HEK293 (cell line): Measurements from ENCODE around the gene CRISP1.

ENCODE experiments used
- BCL11A ChIP-seq: fragments of 450-650 bp; formaldehyde crosslinking; IDR thresholded peaks from 2 replicates; pipeline ENCODE4 v1.5.1; 2016; ENCODE audit warnings: low read depth, missing biosample characterization, missing genetic modification characterization
- MEIS1 ChIP-seq: sonication (generic); formaldehyde crosslinking; IDR thresholded peaks from 2 replicates; pipeline ENCODE4 v1.8.1; 2022; ENCODE audit warnings: missing genetic modification reagents, mild to moderate bottlenecking, borderline replicate concordance
- REST ChIP-seq: fragments of 450-650 bp; formaldehyde crosslinking; IDR thresholded peaks from 2 replicates; pipeline ENCODE4 v1.5.1; 2016; ENCODE audit warnings: missing biosample characterization, missing genetic modification characterization
- TRIM28 ChIP-seq: IDR thresholded peaks from 2 replicates; pipeline ENCODE4 v1.6.1; 2011; ENCODE audit warnings: low read length, control low read depth, borderline replicate concordance
- ZBTB20 ChIP-seq: fragments of 450-650 bp; formaldehyde crosslinking; IDR thresholded peaks from 2 replicates; pipeline ENCODE4 v1.5.1; 2016; ENCODE audit warnings: missing biosample characterization, missing genetic modification characterization
- ZNF138 ChIP-seq: fragments of 450-650 bp; formaldehyde crosslinking; IDR thresholded peaks from 2 replicates; pipeline ENCODE4 v1.5.1; 2016; ENCODE audit warnings: missing biosample characterization, missing genetic modification characterization, borderline replicate concordance
- ZNF16 ChIP-seq: fragments of 450-650 bp; formaldehyde crosslinking; IDR thresholded peaks from 2 replicates; pipeline ENCODE4 v1.5.1; 2016; ENCODE audit warnings: low read depth, missing biosample characterization, missing genetic modification characterization
- ZNF18 ChIP-seq: fragments of 450-650 bp; formaldehyde crosslinking; IDR thresholded peaks from 2 replicates; pipeline ENCODE4 v1.5.1; 2016; ENCODE audit warnings: missing biosample characterization, missing genetic modification characterization
- ZNF23 ChIP-seq: fragments of 450-650 bp; formaldehyde crosslinking; IDR thresholded peaks from 2 replicates; pipeline ENCODE4 v1.5.1; 2016; ENCODE audit warnings: missing biosample characterization, missing genetic modification characterization, borderline replicate concordance
- ZNF596 ChIP-seq: fragments of 450-650 bp; IDR thresholded peaks from 2 replicates; pipeline ENCODE4 v1.5.0; 2018; ENCODE audit warnings: missing biosample characterization, mild to moderate bottlenecking, missing genetic modification characterization, moderate library complexity
- ZSCAN23 ChIP-seq: fragments of 450-650 bp; formaldehyde crosslinking; IDR thresholded peaks from 2 replicates; pipeline ENCODE4 v1.5.1; 2016; ENCODE audit warnings: missing biosample characterization, missing genetic modification characterization
- TF ChIP-seq, protein P1 (sequence below): fragments of 450-650 bp; formaldehyde crosslinking; IDR thresholded peaks from 2 replicates; pipeline ENCODE4 v1.5.1; 2016; ENCODE audit warnings: missing biosample characterization, missing genetic modification characterization
- TF ChIP-seq, protein P2 (sequence below): fragments of 450-650 bp; IDR thresholded peaks from 2 replicates; pipeline ENCODE4 v1.5.1; 2018; ENCODE audit warnings: missing biosample characterization, missing genetic modification characterization

- TF ChIP-seq, protein P1, sequence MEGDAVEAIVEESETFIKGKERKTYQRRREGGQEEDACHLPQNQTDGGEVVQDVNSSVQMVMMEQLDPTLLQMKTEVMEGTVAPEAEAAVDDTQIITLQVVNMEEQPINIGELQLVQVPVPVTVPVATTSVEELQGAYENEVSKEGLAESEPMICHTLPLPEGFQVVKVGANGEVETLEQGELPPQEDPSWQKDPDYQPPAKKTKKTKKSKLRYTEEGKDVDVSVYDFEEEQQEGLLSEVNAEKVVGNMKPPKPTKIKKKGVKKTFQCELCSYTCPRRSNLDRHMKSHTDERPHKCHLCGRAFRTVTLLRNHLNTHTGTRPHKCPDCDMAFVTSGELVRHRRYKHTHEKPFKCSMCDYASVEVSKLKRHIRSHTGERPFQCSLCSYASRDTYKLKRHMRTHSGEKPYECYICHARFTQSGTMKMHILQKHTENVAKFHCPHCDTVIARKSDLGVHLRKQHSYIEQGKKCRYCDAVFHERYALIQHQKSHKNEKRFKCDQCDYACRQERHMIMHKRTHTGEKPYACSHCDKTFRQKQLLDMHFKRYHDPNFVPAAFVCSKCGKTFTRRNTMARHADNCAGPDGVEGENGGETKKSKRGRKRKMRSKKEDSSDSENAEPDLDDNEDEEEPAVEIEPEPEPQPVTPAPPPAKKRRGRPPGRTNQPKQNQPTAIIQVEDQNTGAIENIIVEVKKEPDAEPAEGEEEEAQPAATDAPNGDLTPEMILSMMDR, result no peak
- no peak for TF ChIP-seq ZNF138 (tag by site-specific recombination)
- no peak for TF ChIP-seq BCL11A (tag by site-specific recombination)
- TF ChIP-seq ZNF596 (tag by site-specific recombination), result no peak
- TF ChIP-seq ZNF23 (tag by site-specific recombination), result no peak
- no peak for TF ChIP-seq ZNF16 (tag by site-specific recombination)
- TF ChIP-seq REST (tag by site-specific recombination), result no peak
- TF ChIP-seq, protein P2, sequence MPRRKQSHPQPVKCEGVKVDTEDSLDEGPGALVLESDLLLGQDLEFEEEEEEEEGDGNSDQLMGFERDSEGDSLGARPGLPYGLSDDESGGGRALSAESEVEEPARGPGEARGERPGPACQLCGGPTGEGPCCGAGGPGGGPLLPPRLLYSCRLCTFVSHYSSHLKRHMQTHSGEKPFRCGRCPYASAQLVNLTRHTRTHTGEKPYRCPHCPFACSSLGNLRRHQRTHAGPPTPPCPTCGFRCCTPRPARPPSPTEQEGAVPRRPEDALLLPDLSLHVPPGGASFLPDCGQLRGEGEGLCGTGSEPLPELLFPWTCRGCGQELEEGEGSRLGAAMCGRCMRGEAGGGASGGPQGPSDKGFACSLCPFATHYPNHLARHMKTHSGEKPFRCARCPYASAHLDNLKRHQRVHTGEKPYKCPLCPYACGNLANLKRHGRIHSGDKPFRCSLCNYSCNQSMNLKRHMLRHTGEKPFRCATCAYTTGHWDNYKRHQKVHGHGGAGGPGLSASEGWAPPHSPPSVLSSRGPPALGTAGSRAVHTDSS (tag by site-specific recombination), result no peak
- TF ChIP-seq ZNF18 (tag by site-specific recombination), result no peak
- no peak for TF ChIP-seq ZBTB20
- TF ChIP-seq ZSCAN23, result no peak
- TF ChIP-seq TRIM28, result no peak
- TF ChIP-seq MEIS1 (CRISPR knock-in tag), result no peak
Observed at GRCh38 chr6:49913636-49914375, 47.5 kb upstream of the CRISP1 start.
